GM19025 (cell line): Measurements from ENCODE around the gene PTPN3.
A peak's percentile ranks its signal among the peaks of the same experiment; 100 is the strongest.

Source experiments
- ATAC-seq: cut with Tn5 transposase; IDR thresholded peaks from one replicate; pipeline ENCODE4 v1.9.1; 2021; ENCODE audit warnings: mild to moderate bottlenecking, low read depth, moderate library complexity; ENCODE audit not compliant: unreplicated experiment

The PTPN3 gene

GRCh38 chr9:109454601-109455155 lies 43.4 kb downstream of the PTPN3 start:
- no peak for ATAC-seq

- no peak for ATAC-seq
These were observed 44.1 kb downstream of the PTPN3 start for GRCh38 chr9:109454041-109454440.

DNA sequence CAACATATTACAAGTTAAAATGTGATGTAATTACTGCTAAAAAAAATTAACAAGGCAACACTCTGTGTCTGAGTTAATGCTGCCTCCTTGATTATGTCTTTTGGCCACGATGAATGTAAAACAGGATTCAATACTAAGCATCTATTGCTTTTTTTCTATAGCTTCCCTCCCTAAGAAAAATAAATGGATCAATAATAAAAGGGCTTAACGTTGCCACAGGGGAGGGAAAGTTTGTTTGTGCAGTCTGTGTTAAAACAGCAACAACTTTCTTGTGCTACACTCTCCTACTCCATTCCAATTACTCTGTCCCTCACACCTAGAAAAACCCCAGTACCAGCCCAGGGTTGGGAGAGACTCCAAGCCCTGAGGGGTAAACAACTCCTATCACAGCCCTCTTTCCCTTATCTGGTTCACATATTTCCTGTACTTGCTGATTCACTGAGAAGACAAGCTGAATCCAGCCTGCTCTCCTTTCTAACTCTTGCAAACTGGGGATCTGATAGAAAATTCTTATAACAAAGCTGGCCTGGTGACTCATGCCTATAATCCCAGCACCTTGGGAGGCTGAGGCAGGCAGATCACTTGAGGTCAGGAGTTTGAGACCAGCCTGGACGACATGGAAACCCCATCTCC lies 44.8 kb downstream of the PTPN3 start:
- ATAC-seq = no peak

- ATAC-seq = no peak
These were observed 45.3 kb downstream of the PTPN3 start for GRCh38 chr9:109452761-109453160.

- no peak for ATAC-seq
These were observed 46.6 kb downstream of the PTPN3 start for GRCh38 chr9:109451311-109452025.

- ATAC-seq = no peak
These were observed 47.8 kb downstream of the PTPN3 start for GRCh38 chr9:109450346-109450745.

DNA sequence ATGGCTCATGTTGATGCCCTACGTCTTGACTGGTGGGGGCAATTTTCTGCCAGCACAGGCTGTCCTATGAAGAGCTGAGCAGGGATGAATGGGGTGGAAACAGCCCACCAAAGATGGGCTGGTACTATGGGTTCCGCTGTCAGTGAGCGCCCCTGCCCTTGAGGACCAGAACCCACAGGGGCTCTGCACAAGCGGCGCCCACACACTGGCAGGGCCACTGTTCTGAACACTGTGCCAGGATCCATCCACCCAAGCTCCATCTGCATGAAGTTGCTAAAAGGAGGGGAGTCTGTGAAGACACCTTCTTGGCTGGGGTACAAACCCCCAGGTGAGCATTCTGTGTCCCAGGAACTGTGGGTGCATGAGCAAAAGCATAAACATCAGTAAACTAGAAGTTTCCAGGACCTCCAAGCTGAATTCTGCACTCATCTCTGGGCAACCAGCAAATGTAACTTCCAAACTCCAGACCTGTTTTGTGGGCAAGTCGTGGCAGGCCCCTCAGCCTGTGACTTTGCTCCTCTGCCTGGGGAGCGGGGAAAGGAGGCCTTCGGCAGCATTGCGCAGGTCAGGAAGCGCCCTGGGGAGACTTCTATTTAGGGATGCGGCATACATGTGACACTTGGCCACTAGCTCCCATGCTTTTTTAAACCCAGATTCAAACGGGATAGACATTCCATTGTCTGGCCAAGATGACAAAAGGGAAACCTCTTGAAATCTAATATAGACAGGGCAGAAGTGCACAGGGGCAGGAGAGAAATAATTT lies 48.9 kb downstream of the PTPN3 start:
- no peak for ATAC-seq

DNA sequence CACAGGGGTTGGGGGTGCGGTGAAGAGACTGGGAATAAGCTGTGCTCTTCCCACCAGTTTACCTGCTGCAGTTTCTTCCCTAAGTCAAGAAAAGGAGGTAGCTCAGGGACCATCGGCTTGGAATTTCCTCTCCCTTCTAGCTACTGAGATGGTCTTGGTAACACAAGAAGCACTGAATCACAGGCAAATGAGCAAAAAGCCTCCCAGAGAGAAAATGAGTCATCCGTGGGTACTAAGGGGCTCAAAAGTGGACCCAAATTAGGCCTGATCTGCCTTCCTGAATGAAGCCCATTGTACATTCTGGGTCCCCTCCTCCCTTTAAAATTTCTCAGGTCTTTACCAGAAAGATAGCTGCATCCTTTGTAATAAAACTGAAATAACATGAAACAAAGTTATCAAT lies 49.9 kb downstream of the PTPN3 start:
- ATAC-seq = no peak

DNA sequence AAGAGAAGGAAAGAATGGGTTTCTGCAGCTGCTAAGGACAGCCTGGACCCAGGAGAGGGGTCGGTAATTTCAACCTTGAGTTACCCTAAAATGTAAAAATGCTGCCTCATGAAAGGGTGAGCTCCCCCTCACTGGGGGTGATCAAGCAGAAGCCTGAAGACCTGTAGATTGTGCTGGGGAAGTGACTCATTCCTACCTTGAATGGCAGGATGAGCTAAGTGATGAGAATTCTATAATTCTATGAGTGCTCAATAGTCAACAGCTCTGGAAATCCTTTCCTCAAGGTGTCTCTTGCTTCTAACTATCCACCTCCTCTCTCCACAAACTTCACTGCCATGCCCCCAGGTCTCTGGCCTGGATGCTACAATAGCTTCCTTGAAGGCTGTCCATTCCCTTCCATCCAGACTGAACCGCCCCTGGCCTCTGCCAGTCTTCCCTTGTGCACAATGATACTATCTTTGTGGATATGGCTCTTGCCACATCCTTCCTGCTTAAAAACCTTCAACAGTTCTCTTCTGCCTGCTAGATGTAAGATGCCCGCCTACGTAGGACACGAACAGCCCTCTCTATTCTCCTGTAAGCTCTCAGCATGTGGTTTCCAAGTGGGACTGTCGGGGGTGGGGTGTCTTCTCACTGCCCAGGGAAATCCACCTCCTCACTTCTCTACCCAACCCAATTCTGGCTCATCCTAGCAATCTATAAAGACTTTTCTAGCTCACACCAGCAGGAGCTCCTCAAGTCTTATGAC lies 50.6 kb downstream of the PTPN3 start:
- no peak for ATAC-seq

DNA sequence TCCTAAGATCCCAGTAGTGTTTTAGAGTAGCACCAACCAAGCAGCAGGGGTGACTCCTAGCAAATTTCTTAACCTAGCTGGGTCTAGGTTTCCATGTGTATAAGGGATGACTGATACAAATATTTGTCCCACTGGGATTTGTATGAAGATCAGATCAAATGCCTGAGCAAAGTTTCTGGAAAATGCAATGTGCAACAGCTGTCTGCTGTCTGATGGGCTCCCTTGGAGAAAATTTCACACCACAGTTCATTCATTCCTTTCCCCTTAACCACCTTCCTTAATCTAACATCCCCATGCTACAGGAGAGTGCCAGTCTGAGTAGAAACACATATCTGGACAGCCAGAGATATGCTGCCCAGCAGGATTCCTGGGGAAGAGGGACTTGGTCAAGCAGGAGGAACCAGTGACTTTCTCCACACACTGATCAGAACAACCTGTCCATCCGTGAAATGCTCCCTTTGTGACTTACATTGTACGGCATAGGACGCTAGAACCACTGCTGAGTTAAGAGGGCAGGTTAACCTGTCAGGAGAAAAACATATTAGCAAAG lies 53.3 kb downstream of the PTPN3 start:
- ATAC-seq = no peak

- no peak for ATAC-seq
These were observed 55.4 kb downstream of the PTPN3 start for GRCh38 chr9:109442716-109443115.

DNA sequence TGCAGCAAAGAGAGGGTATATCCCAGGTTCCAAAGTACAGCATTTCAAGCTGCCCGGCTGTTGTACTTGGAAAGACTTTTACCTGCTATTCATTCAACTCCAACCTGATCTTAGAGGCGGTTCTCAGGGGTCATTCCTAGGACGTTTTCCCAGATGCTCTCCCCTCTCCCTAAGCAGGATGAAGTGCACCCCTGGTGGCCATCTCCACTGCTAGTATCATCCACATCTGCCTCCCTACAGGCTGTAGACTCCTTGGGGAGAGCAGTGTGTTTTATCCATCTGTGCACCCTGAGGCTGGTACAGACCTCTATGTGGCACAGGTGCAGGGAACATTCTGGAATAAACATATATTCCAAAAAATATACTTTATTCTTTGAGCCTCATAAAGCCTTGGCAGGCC lies 56.8 kb downstream of the PTPN3 start:
- no peak for ATAC-seq

- peak; percentile 97 for ATAC-seq
These were observed 57.3 kb downstream of the PTPN3 start for GRCh38 chr9:109440797-109441287.

DNA sequence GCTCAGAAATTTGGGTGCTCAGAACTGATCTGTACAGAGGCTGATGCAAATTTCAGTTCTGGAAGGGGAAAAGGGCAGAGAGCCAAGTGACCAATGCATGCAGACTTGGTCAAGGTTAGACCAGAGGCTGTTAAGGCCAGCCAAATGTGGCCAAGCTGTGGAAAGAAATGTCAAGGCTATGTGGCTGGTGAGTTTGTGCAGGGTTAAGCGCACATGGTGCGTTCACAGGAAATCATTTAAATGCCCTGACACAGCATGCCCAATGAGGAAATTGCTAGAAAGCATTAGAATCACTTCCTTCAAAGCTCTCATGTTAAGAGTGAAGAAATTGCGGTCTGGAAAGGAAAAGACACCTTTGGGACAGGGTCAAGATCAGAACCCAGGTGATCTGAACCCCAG lies 58.0 kb downstream of the PTPN3 start:
- peak; percentile 15 for ATAC-seq

- ATAC-seq = no peak
These were observed 58.6 kb downstream of the PTPN3 start for GRCh38 chr9:109439378-109440116.

DNA sequence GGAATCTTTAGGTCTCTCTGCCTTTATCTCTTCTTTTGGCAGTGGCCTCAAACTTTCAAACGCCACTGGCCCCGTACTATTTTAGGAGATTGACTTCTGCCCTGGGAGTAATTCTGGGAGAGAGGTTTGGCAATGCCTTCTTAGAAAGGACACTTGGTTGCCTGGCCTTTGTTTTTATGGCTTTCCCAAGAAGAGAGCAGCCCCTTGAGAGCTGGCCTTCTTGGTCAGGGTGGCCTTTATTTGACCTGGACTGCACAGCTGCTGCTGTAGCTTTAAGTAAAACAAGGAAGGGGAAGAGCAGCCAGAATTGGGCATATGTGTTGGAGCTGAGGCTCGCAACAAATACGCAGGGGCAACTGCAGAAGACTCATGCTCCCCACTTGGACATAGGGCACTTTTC lies 60.8 kb downstream of the PTPN3 start:
- no peak for ATAC-seq

DNA sequence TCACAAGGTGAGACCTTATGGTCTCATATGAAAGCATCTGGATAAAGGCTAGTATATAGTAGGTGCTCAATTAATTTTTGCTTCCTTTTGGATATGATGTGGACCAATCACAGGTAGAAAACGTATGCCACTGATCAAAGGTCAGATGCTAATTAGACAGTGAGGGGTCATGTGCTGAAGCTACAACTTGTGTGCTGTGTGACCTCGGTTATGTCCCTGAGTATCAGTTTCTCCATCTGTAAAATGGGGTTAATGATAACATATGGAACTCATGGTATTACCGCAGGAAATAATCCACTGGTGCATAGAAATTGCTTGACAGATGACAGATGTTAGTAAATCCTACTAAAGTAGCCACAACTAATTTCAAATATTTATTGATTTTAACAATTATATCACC lies 62.0 kb downstream of the PTPN3 start:
- ATAC-seq = no peak

GRCh38 chr9:109433476-109433875 lies 64.6 kb downstream of the PTPN3 start:
- no peak for ATAC-seq

GRCh38 chr9:109430231-109430630 lies 67.9 kb downstream of the PTPN3 start:
- no peak for ATAC-seq
